SK-N-SH (cell line): ENCODE results near the gene KHDC3L.

Source experiments
- CHD2 ChIP-seq: fragments of 150-350 bp; IDR thresholded peaks from 2 replicates; pipeline ENCODE4 v1.6.1; 2018; ENCODE audit warnings: low read length; ENCODE audit not compliant: partially characterized antibody
- EP300 ChIP-seq, 2 experiments: IDR thresholded peaks; 2 replicates each; pipeline versions ENCODE4 v1.4.0 to v1.6.1; 2012; ENCODE audit warnings: borderline replicate concordance in 1 of 2, low read depth in 1 of 2, low read length in 1 of 2
- TF ChIP-seq, protein P1 (sequence below): fragments of 200-600 bp; sonication (generic); IDR thresholded peaks from 2 replicates; pipeline ENCODE4 v1.6.1; 2017; ENCODE audit warnings: antibody characterized with exemption, mild to moderate bottlenecking, moderate library complexity

- no peak for TF ChIP-seq EP300 (IDR thresholded peaks at IDR 0.05; ENCODE audit: borderline replicate concordance in 1 of 2, low read depth in 1 of 2, low read length in 1 of 2)
- TF ChIP-seq, protein P1, sequence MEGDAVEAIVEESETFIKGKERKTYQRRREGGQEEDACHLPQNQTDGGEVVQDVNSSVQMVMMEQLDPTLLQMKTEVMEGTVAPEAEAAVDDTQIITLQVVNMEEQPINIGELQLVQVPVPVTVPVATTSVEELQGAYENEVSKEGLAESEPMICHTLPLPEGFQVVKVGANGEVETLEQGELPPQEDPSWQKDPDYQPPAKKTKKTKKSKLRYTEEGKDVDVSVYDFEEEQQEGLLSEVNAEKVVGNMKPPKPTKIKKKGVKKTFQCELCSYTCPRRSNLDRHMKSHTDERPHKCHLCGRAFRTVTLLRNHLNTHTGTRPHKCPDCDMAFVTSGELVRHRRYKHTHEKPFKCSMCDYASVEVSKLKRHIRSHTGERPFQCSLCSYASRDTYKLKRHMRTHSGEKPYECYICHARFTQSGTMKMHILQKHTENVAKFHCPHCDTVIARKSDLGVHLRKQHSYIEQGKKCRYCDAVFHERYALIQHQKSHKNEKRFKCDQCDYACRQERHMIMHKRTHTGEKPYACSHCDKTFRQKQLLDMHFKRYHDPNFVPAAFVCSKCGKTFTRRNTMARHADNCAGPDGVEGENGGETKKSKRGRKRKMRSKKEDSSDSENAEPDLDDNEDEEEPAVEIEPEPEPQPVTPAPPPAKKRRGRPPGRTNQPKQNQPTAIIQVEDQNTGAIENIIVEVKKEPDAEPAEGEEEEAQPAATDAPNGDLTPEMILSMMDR, result no peak
- no peak for TF ChIP-seq CHD2
Observed at GRCh38 chr6:73323323-73323722, 39.1 kb upstream of the KHDC3L start.
